GM18867 (cell line): ENCODE results near the gene SLC6A13.

Experiments
- ATAC-seq: cut with Tn5 transposase; IDR thresholded peaks from one replicate; pipeline ENCODE4 v1.9.1; 2021; ENCODE audit warnings: mild to moderate bottlenecking, moderate library complexity; ENCODE audit not compliant: unreplicated experiment

SLC6A13 gene

GRCh38 chr12:234891-235415 lies 27.7 kb downstream of the SLC6A13 start:
- no peak for ATAC-seq

- no peak for ATAC-seq
Observed at GRCh38 chr12:234019-234418, 28.6 kb downstream of the SLC6A13 start.

- no peak for ATAC-seq
Observed at GRCh38 chr12:233615-233968, 29.0 kb downstream of the SLC6A13 start.

DNA sequence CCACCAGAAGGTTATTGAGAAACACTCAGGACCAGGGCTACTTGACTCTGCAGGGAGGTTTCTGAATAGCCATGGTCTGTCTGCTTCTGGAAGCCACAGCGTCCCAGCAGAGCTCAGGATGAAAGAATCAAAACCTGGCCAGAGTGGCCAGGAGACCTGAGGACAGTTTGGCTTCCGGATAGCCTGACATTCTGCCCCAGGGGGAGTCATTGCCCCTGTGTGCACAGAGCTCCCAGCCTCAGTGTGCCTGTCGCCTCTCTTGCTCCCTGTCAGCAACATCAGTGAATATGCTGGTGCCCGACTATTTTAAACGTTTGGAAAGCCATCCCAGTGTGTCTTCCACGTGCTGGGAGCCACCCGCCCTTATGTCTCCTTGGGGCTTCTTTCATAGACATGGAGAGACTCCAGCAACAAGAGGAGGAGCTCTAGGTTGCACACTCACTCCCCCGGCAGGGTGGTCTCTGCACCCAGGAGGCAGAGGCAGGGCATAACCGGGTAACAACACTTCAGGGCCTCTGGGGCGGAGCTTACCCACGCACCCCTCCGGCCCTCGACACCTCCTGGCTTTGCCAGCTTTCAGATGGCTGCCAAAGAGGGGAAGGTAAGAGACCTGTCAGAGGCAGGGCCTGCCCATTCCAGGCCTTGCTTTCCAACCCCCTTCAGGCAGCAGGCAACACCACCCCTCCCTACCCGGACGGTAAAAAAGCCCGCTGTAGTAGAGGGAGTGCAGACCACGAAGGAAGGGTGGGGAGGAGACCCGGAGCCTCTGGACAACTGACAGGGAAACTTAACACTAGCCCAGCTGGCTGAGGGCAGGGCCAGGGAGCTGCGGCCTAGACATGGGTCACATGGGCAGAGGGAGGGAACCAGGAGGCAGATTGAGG lies 29.7 kb downstream of the SLC6A13 start:
- ATAC-seq, result no peak

GRCh38 chr12:230925-231671 lies 31.5 kb downstream of the SLC6A13 start:
- no peak for ATAC-seq

DNA sequence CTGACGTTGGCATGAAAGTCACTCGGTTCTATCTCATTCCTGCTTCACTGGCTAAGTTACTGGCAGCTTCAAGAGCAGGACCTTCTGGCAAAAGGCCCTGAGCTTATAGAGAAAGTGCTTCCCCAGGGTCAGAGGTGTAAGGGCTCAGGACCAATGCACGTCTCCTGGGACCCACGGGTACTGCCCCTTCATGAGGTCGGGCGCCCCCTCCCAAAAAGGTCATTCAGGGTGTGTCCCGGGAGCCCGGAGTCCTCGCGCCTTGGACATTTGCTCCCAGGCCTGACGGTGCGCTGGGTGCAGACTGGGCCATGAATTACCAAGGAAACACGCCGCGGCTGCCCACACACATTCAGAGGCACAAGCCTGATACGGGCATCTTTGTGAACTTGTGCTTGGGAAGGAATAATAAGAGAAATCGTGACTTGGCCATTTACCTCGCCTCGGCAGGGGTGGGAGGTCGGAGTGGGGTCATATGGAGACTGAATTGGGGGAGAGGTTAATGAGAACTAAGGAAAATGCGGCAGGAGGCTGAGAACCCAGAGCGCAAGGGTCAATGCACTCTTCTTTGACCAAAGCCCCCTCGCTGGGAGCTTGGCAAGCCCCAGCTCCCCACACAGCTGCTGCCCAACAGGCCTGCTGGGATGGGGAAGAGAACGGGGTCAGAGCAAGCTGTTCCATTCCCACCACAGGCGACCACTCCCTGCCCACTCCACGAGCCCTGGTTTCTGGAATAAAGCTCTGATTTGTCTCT lies 33.0 kb downstream of the SLC6A13 start:
- no peak for ATAC-seq

DNA sequence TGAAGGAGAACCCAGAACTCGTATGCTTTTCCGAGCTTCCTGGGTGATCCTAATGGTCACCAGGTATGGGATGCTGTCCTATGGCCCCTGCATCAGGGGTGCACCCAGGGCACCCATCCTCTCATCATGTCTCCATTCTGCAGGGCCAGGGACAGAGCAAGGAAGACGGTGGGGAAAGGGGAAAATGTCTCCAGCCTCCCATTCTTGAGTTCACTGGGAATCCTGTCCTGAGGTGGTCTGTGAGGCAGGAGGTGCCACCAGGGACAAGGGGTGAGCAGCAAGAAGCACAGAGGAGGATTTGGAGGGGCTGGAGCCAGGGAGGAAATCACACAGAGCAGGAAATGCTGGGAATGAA lies 33.8 kb downstream of the SLC6A13 start:
- no peak for ATAC-seq

DNA sequence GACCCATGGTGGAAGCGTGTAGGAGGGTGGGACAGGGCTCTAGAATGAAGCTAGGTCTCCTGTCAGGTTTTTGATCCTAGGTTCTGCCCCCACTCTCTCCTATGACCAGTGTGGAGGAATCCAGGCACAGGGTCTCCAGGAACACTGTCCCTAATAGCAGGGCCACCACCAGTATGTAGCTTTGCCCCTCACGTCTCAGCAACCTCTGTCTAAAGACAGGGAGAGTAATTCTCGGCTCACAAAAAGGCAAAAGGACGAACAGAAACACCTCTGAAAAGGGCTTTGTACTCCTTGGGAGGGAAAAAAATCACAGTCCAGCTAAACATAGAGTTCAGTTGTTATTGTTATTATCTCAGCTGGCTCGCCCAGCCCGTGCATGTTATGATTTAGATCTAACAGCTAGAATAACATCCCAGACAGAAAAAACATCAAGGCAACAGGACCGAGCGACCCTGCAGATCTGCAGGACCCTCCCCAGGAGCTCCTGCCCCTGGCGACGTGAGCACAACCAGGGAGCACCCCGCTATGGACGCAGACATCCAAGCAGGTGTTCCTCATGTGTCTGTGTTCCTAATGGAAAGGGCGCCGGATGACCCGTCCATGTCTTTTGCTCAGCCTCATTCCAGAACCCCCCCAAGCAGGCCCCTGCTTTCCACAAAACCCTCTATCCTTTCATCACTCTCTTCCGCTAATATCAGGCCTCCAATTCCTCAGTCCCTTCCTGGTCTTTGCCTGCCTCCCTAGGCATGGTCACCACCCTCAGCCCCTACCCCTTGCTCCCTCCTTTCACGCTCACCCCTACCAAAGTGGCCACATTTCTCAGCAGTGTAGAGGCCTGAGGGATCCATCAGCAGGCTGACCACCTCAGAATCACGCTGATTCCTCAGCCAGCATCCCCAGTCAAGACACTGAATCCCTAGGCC lies 34.5 kb downstream of the SLC6A13 start:
- no peak for ATAC-seq

DNA sequence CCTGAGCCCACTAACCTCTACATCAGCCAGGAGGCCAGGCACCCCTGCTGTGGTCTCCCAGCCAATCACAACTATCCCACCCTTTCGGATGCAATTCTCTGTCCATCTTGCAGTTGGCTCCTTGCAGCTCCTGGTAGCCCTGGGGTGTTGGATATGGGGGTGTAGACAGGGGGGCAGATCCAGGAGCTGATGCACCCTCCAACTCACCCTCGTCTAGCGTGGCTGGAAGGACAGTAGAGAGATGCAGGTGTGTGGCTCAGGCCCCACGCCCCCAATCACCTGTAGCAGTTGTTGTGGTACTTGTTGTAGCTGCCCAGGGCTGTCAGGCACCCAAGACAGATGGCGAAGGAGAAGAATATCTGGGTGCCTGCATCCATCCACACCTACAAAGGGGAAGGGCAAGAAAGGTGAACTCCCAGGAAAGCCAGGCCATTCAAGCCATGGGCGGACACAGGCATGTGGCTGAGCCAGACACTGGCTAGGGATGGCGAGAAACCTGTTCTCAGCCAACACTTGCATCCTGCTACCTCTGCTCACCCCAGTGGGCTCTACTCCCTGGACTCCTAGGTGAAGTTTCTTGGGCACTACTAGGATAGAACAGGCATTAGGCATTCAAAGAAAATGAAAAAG lies 35.2 kb downstream of the SLC6A13 start:
- ATAC-seq, result no peak

- no peak for ATAC-seq
Observed at GRCh38 chr12:226401-226800, 36.2 kb downstream of the SLC6A13 start.

GRCh38 chr12:225012-225411 lies 37.6 kb downstream of the SLC6A13 start:
- ATAC-seq, result no peak

DNA sequence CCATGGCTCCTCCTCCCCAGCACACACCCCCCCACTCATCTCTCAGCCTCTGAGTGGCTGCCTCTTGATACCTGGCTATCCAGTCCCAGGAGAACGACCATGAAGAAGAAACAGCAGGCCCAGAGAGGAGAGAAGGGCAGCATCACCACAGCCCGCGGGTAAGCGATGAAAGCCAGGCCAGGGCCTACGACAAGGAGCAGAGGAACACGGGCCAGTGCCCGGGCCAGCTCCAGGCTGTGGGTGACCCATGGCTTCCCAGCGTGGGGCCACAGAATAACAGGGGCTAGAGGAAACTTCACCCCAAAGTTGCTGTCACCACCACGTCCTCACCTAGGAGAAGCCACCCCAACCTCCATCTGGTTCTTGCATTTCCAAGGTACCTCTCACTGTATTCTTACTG lies 38.3 kb downstream of the SLC6A13 start:
- no peak for ATAC-seq

DNA sequence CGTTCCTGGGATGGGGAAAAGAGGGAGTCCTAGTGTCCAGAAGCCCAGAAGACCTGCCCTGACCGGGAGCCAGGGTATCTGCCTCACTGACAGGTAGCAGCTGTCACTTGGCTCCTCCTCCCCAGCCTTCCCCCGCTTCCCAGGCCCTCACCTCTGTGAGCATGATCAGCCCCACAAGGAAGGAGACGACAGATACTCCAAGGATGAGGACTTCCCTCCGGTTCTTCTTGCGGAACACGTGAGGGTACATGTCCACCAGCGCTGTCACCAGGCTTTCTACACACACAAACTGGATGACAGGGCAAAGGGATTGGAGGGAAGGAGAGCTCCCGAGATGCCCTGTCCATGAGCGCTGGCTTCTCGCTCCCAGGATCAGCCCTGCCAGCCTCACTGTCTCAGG lies 38.8 kb downstream of the SLC6A13 start:
- no peak for ATAC-seq

DNA sequence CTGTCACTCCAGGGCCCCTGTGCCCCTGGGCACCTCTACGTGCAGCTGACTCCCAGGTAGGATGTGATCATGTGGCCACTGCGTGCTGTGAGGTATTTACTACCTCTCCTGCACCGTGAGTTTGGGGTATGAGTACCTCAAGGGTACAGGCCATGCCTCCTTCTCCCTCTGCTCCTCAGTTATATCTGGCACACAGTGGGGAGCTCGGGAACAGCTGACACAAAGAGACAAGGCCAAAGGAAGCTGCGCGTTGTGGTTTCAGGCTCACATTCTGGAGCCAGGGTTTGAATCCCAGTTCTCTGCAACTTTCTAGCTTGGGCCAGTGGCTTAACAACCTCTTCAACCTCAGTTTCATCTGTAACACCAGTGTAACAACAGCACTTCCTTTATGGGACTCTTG lies 40.9 kb downstream of the SLC6A13 start:
- ATAC-seq, result no peak

DNA sequence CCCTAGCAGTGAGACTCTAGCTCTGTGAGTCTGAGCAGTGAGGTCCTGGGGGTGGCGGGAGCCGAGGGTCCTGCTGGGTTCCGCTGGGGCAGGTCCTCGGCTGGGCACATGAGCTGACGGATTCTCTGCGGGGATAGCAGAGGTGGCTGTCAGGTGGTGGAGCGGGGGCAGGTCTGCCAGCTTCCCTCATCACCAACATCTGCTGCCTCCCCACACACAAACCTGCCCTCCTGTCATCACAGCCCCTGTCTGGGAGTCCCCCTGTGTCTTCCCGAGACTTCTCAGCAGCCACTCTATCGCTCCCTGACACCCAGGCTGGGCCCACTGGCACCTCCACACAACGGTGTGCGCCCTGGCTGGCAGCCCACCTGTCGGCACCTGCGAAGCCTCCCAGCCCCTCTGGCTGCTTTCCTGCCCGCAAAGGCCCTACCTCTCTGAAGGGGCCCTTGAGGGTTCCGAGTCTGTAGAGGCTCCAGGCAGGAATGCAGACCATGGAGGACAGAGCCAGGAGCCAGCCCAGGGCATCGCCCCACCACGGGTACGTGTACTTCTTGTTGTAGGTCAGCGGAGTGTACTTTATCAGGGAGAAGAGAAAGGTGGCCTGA lies 41.6 kb downstream of the SLC6A13 start:
- no peak for ATAC-seq

DNA sequence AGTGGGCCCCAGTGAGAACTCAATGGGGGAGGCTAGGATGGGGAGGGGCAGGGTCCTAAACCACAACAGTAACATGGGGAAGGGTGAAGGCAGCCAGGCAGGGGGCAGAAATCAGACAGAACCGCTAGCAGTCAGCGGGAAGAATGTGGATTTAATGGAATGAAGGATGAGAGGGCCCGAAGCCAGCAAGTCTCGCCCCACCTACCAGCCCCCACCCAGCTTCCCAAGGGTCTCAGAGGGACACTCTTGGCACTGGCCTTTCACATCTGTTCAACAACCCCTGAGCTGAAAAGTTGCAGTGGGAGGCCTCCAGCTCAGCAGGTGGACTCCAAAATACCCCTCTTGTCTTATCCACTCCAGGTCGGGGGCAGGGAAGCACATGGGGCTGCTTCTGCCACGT lies 42.1 kb downstream of the SLC6A13 start:
- ATAC-seq, result no peak

- peak; percentile 82 for ATAC-seq
Observed at GRCh38 chr12:219891-220352, 42.7 kb downstream of the SLC6A13 start.

DNA sequence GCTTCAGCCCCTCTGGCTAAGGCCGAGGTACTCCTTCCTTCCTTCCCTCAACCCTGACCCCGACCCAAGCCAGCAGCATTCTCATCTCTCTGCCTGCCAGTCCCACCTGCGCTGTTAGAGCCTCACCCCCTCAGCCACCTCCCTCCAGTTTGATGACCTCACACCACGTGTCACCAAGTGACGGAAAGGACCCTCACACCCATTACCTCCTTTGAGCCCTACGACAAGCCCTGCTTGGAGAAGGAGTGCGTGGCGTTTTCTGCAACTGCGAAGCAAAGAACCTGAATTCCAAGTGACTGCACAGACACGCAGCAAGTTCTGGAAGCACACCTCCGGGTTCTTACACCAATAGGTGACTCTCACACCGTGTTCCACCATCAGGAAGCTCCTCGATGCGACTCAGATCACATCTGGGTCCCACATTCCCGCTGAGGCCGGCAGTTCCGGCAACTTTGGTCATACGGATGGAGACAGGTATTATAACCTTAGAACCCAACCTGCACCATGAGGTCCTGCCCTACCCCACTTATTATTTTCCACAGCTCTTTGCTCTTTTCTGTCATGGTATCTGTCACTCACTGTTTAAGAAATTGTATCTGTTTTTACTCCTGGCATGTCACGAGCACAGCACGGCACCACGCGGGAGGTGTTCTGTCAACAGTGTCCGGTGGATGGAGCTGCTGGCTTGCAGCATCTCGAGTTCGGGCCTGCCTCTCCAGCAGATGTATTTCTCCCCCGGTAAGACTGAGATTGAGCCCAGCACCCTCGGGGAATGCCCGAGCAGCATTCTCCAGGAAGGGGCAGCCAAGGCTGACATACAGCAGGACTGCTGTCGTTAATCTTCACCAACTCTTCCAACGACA lies 43.7 kb downstream of the SLC6A13 start:
- no peak for ATAC-seq
